HG03064 (cell line): Measurements from ENCODE around the gene APOBEC2.

Experiments used
- ATAC-seq: cut with Tn5 transposase; IDR thresholded peaks from one replicate; pipeline ENCODE4 v1.9.1; 2021; ENCODE audit warnings: low read depth; ENCODE audit not compliant: unreplicated experiment

The APOBEC2 gene

GRCh38 chr6:41056768-41057490 lies 3.9 kb downstream of the APOBEC2 start:
- no peak for ATAC-seq

GRCh38 chr6:41058783-41059181 lies 5.8 kb downstream of the APOBEC2 start:
- no peak for ATAC-seq

- ATAC-seq = no peak
Measured at GRCh38 chr6:41059556-41059955, 6.6 kb downstream of the APOBEC2 start.

- no peak for ATAC-seq
Measured at GRCh38 chr6:41061196-41061726, 8.3 kb downstream of the APOBEC2 start.

GRCh38 chr6:41062056-41062455 lies 9.1 kb downstream of the APOBEC2 start:
- ATAC-seq = no peak

- no peak for ATAC-seq
Measured at GRCh38 chr6:41063884-41064285, 10.9 kb downstream of the APOBEC2 start.

- no peak for ATAC-seq
Measured at GRCh38 chr6:41064841-41065240, 11.8 kb downstream of the APOBEC2 start.

GRCh38 chr6:41065550-41066026 lies 12.6 kb downstream of the APOBEC2 start:
- ATAC-seq = no peak

- no peak for ATAC-seq
Measured at GRCh38 chr6:41066867-41067304, 13.9 kb downstream of the APOBEC2 start.

- no peak for ATAC-seq
Measured at GRCh38 chr6:41071501-41071922, 18.5 kb downstream of the APOBEC2 start.

GRCh38 chr6:41071923-41072835 lies 19.2 kb downstream of the APOBEC2 start, which contains the start of gene OARD1:
Gene OARD1, minus strand, starts transcription at chr6:41072356. Its CDS starts 722 bp downstream, at chr6:41071634.
- peak; percentile 53 for ATAC-seq

- ATAC-seq = peak; percentile 53
Measured at GRCh38 chr6:41072836-41073202, 19.8 kb downstream of the APOBEC2 start, which contains the start of gene NFYA. Gene NFYA, plus strand, starts transcription at chr6:41072974. Its CDS starts 6,116 bp downstream, at chr6:41079090.

GRCh38 chr6:41073203-41073967 lies 20.4 kb downstream of the APOBEC2 start:
- peak; percentile 33 for ATAC-seq

- no peak for ATAC-seq
Measured at GRCh38 chr6:41073968-41074691, 21.1 kb downstream of the APOBEC2 start.

- ATAC-seq = no peak
Measured at GRCh38 chr6:41074692-41075436, 21.9 kb downstream of the APOBEC2 start.

GRCh38 chr6:41075651-41076626 lies 22.9 kb downstream of the APOBEC2 start:
- no peak for ATAC-seq

- ATAC-seq = no peak
Measured at GRCh38 chr6:41077536-41077935, 24.5 kb downstream of the APOBEC2 start.

GRCh38 chr6:41078101-41078500 lies 25.1 kb downstream of the APOBEC2 start:
- ATAC-seq = no peak
